Suprapubic skin (tissue), 4 donors: ENCODE results near the gene AACS.

Source experiments
- POLR2A ChIP-seq, 2 donors: fragments of 450-650 bp; IDR thresholded peaks; one replicate each; pipeline ENCODE4 v1.6.1; 2017; ENCODE audit warnings: antibody characterized with exemption in 2 of 2, mild to moderate bottlenecking in 2 of 2, moderate library complexity in 2 of 2
- POLR2AphosphoS5 ChIP-seq, 3 donors: sonication (generic); formaldehyde crosslinking; IDR thresholded peaks; one replicate each; pipeline ENCODE4 v1.6.1; 2017; ENCODE audit warnings: antibody characterized with exemption in 3 of 3
- TF ChIP-seq, protein P1 (sequence below), 2 donors: fragments of 200-600 bp in 1 of 2; fragments of 450-650 bp in 1 of 2; sonication (generic) in 1 of 2; IDR thresholded peaks; one replicate each; pipeline ENCODE4 v1.5.1; 2016 to 2019; ENCODE audit warnings: antibody characterized with exemption in 2 of 2, mild to moderate bottlenecking in 1 of 2, moderate library complexity in 1 of 2

DNA sequence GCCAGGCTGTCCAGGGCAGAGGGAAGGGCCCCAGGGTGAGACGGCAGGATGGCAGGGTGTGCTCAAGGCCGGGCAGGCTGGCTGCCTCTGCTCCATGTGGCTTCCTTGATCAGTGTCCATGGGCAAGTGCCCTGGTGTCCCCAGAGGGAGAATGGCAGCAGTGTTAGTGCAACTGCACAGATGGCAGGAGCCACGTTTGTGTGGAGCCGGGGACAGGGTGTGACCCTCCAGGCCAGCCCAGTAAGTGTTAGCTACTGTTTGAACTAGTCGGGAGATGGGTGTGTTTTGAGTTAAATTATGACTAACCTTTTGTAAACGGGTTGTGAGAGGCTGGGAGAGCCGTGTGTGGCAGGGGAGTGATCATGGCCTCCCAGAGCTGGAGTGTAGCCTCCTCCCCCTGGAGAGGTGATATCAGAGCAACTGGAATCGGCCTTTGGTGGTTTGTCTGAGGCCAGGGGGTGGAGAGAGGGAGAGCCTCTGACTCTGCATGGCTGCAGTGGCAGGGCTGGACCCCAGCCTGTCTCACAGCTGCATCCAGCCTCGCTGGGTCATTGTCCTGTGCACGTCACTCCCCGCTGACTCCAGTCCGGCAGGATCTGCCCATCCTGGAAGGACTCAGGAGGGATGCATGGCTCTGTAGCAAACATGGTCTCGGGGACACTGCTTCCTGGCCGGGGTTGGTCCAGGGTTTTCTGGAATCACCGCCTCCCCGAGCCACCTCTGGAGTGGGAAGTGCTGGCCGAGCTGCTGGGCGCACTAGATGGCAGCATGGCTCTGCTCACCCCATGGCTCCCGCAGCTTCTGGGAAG is 27.8 kb downstream of the AACS start:
- TF ChIP-seq POLR2A (IDR thresholded peaks at IDR 0.05) (no peak), POLR2AphosphoS5 (IDR thresholded peaks at IDR 0.05) (no peak)
- TF ChIP-seq, protein P1, sequence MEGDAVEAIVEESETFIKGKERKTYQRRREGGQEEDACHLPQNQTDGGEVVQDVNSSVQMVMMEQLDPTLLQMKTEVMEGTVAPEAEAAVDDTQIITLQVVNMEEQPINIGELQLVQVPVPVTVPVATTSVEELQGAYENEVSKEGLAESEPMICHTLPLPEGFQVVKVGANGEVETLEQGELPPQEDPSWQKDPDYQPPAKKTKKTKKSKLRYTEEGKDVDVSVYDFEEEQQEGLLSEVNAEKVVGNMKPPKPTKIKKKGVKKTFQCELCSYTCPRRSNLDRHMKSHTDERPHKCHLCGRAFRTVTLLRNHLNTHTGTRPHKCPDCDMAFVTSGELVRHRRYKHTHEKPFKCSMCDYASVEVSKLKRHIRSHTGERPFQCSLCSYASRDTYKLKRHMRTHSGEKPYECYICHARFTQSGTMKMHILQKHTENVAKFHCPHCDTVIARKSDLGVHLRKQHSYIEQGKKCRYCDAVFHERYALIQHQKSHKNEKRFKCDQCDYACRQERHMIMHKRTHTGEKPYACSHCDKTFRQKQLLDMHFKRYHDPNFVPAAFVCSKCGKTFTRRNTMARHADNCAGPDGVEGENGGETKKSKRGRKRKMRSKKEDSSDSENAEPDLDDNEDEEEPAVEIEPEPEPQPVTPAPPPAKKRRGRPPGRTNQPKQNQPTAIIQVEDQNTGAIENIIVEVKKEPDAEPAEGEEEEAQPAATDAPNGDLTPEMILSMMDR (IDR thresholded peaks at IDR 0.05), result no peak
